ENCODE data around the gene NCOR1.
"Not testable (repeated sequence)": the region's sequence is repeated elsewhere in the genome, so short reads cannot be mapped to it uniquely, and the experiment has no call there.

Gene NCOR1

GRCh38 chr17:16181581-16181980 is 33.8 kb downstream of the NCOR1 start:
- ChIA-PET CTCF (interaction anchor here (0.6 kb wide), 1 partner anchor 27 kb away, joined by 3 read pairs; no protein-coding TSS in a partner anchor), POLR2A (ENCODE audit: low non-redundant PET) (no interaction called here)
- no peak for DNase-seq (ENCODE audit: low spot score)
- no peak overlapping the region for H3K27ac ChIP-seq
- TF ChIP-seq CTCF (conservative IDR thresholded peaks at IDR 0.05; ENCODE audit: low read depth), result no peak

- POLR2A ChIA-PET (ENCODE audit: low non-redundant PET), result no interaction called here
- DNase-seq (ENCODE audit: low spot score), result no peak
- CTCF ChIA-PET, result interaction anchor here (0.6 to 0.9 kb wide), 2 partner anchors 37 to 1091 kb away, joined by 3 read pairs; no protein-coding TSS in a partner anchor
- no peak for TF ChIP-seq CTCF (conservative IDR thresholded peaks at IDR 0.05; ENCODE audit: low read depth)
- no peak overlapping the region for H3K27ac ChIP-seq
These were observed 36.5 kb downstream of the NCOR1 start for GRCh38 chr17:16178836-16179235.

- CTCF ChIA-PET, result no interaction called here
- DNase-seq (ENCODE audit: low spot score), result no peak
- TF ChIP-seq CTCF (conservative IDR thresholded peaks at IDR 0.05; ENCODE audit: low read depth), result no peak
- no peak overlapping the region for H3K27ac ChIP-seq
- POLR2A ChIA-PET (ENCODE audit: low non-redundant PET), result no interaction called here
These were observed 43.7 kb downstream of the NCOR1 start for GRCh38 chr17:16171613-16172012.

- ChIA-PET CTCF (interaction anchor here (0.7 kb wide), 1 partner anchor 46 kb away, joined by 7 read pairs; no protein-coding TSS in a partner anchor), POLR2A (ENCODE audit: low non-redundant PET) (interaction anchor here (0.7 kb wide), 1 partner anchor 49 kb away, joined by 3 read pairs; the partner anchor contains the start of gene NCOR1)
- not testable (repeated sequence) for H3K27ac ChIP-seq; DNase-seq (ENCODE audit: low spot score)
These were observed 48.6 kb downstream of the NCOR1 start for GRCh38 chr17:16166766-16167165.

- TF ChIP-seq CTCF (conservative IDR thresholded peaks at IDR 0.05; ENCODE audit: low read depth), result no peak
- H3K27ac ChIP-seq, result no peak overlapping the region
- ChIA-PET CTCF (no interaction called here), POLR2A (ENCODE audit: low non-redundant PET) (no interaction called here)
- DNase-seq (ENCODE audit: low spot score), result no peak
These were observed 56.6 kb downstream of the NCOR1 start for GRCh38 chr17:16158714-16159113.

- ChIA-PET POLR2A (ENCODE audit: low non-redundant PET) (no interaction called here), CTCF (no interaction called here)
- no peak for TF ChIP-seq CTCF (conservative IDR thresholded peaks at IDR 0.05; ENCODE audit: low read depth)
- DNase-seq (ENCODE audit: low spot score), result no peak
- no peak overlapping the region for H3K27ac ChIP-seq
These were observed 59.8 kb downstream of the NCOR1 start for GRCh38 chr17:16155536-16155935.

GRCh38 chr17:16152326-16152725 is 63.0 kb downstream of the NCOR1 start:
- DNase-seq (ENCODE audit: low spot score); POLR2A ChIA-PET (ENCODE audit: low non-redundant PET); H3K27ac ChIP-seq; CTCF ChIA-PET: not testable (repeated sequence)

GRCh38 chr17:16150251-16150856 is 65.0 kb downstream of the NCOR1 start:
- no peak for TF ChIP-seq CTCF (conservative IDR thresholded peaks at IDR 0.05; ENCODE audit: low read depth)
- POLR2A ChIA-PET (ENCODE audit: low non-redundant PET), result no interaction called here
- CTCF ChIA-PET, result no interaction called here
- H3K27ac ChIP-seq, result no peak overlapping the region
- DNase-seq (ENCODE audit: low spot score), result peak; percentile 59

Data from RWPE1 (cell line).